IPS DF 6.9 (cell line): Measurements from ENCODE around the gene ZNF629.

Experiments used
- DNase-seq: peaks from one replicate; pipeline ENCODE4 v3.0.0-alpha.2; 2013; ENCODE audit warnings: low read depth, low spot score
- H3K27ac ChIP-seq: one replicate; pipeline ENCODE4 v1.5.1; 2013; ENCODE audit warnings: low read length, control low read depth
- H3K27me3 ChIP-seq: 2 replicates; pipeline ENCODE4 v1.6.1; 2013; ENCODE audit warnings: mild to moderate bottlenecking, low read length; ENCODE audit not compliant: control insufficient read depth, insufficient read depth
- H3K36me3 ChIP-seq: 2 replicates; pipeline ENCODE4 v1.6.1; 2013; ENCODE audit warnings: low read length; ENCODE audit not compliant: control insufficient read depth, insufficient read depth
- H3K4me1 ChIP-seq: 2 replicates; pipeline ENCODE4 v1.6.1; 2013; ENCODE audit warnings: low read length; ENCODE audit not compliant: control insufficient read depth, insufficient read depth
- H3K4me3 ChIP-seq: 2 replicates; pipeline ENCODE4 v1.5.1; 2013; ENCODE audit warnings: mild to moderate bottlenecking, low read length
- H3K9me3 ChIP-seq: 2 replicates; pipeline ENCODE4 v1.6.1; 2013; ENCODE audit warnings: low read length, inconsistent platforms; ENCODE audit not compliant: control insufficient read depth, insufficient read depth
- WGBS: extraction: QIAGEN DNeasy Blood & Tissue Kit; methylation state at CpG from one replicate; pipeline ENCODE4 v1.1.7; 2013; ENCODE audit warnings: mixed read lengths, missing lambda C conversion rate; ENCODE audit not compliant: insufficient read length, insufficient coverage; 5-methylcytosine and 5-hydroxymethylcytosine counted together

ZNF629 gene

GRCh38 chr16:30760001-30760559, 26.9 kb downstream of the ZNF629 start:
- no CpG with 5 or more reads among the region's 7 CpGs for WGBS
- no peak overlapping the region for H3K27ac ChIP-seq
- no peak for DNase-seq
- no peak overlapping the region for H3K4me3 ChIP-seq
- peaks cover 2% of the 10 kb centered on the region; the same call in 1 of the 2 replicates for H3K4me1 ChIP-seq
- no peaks in the 10 kb centered on the region for H3K27me3 ChIP-seq
- no peaks in the 10 kb centered on the region for H3K9me3 ChIP-seq
- peaks cover 20% of the 10 kb centered on the region for H3K36me3 ChIP-seq

GRCh38 chr16:30758988-30759491, 28.0 kb downstream of the ZNF629 start:
- H3K4me3 ChIP-seq: no peak overlapping the region
- no peak for DNase-seq
- H3K27ac ChIP-seq: no peak overlapping the region
- no peaks in the 10 kb centered on the region for H3K9me3 ChIP-seq
- no peaks in the 10 kb centered on the region for H3K27me3 ChIP-seq
- peaks cover 2% of the 10 kb centered on the region; the same call in 1 of the 2 replicates for H3K4me1 ChIP-seq
- H3K36me3 ChIP-seq: peaks cover 10% of the 10 kb centered on the region
- WGBS: no CpG with 5 or more reads among the region's 10 CpGs

- Histone ChIP-seq H3K27me3 (no peaks in the 10 kb centered on the region), H3K9me3 (no peaks in the 10 kb centered on the region), H3K4me1 (no peaks in the 10 kb centered on the region), H3K27ac (no peak overlapping the region), H3K4me3 (no peak overlapping the region), H3K36me3 (peaks cover 8% of the 10 kb centered on the region)
- WGBS: no CpG with 5 or more reads among the region's 7 CpGs
- DNase-seq: no peak
These were observed 29.7 kb downstream of the ZNF629 start for GRCh38 chr16:30757316-30757715.

GRCh38 chr16:30756781-30757100, 30.3 kb downstream of the ZNF629 start:
- no peak for DNase-seq
- Histone ChIP-seq H3K27ac (no peak overlapping the region), H3K36me3 (peaks cover 8% of the 10 kb centered on the region), H3K4me1 (no peaks in the 10 kb centered on the region), H3K4me3 (no peak overlapping the region), H3K27me3 (no peaks in the 10 kb centered on the region), H3K9me3 (no peaks in the 10 kb centered on the region)
- no CpG with 5 or more reads among the region's 13 CpGs for WGBS

- Histone ChIP-seq H3K27ac (no peak overlapping the region), H3K27me3 (no peaks in the 10 kb centered on the region), H3K36me3 (peaks cover 12% of the 10 kb centered on the region), H3K4me3 (no peak overlapping the region), H3K4me1 (no peaks in the 10 kb centered on the region), H3K9me3 (no peaks in the 10 kb centered on the region)
- DNase-seq: no peak
- no CpG with 5 or more reads among the region's 20 CpGs for WGBS
These were observed 30.8 kb downstream of the ZNF629 start for GRCh38 chr16:30755955-30756780.

- Histone ChIP-seq H3K27ac (no peak overlapping the region), H3K36me3 (peaks cover 18% of the 10 kb centered on the region), H3K27me3 (no peaks in the 10 kb centered on the region), H3K9me3 (no peaks in the 10 kb centered on the region), H3K4me3 (no peak overlapping the region), H3K4me1 (no peaks in the 10 kb centered on the region)
- DNase-seq: no peak
- no CpG with 5 or more reads among the region's 4 CpGs for WGBS
These were observed 33.4 kb downstream of the ZNF629 start for GRCh38 chr16:30753596-30753995.

GRCh38 chr16:30750876-30751465, 36.0 kb downstream of the ZNF629 start:
- Histone ChIP-seq H3K36me3 (peaks cover 10% of the 10 kb centered on the region), H3K4me1 (no peaks in the 10 kb centered on the region), H3K27ac (no peak overlapping the region), H3K27me3 (no peaks in the 10 kb centered on the region), H3K9me3 (no peaks in the 10 kb centered on the region), H3K4me3 (no peak overlapping the region)
- DNase-seq: no peak
- WGBS: no CpG with 5 or more reads among the region's 20 CpGs

- WGBS: no CpG with 5 or more reads among the region's 4 CpGs
- no peaks in the 10 kb centered on the region for H3K4me1 ChIP-seq
- no peak overlapping the region for H3K4me3 ChIP-seq
- no peak overlapping the region for H3K27ac ChIP-seq
- H3K36me3 ChIP-seq: peaks cover 10% of the 10 kb centered on the region
- DNase-seq: no peak
- H3K27me3 ChIP-seq: no peaks in the 10 kb centered on the region
- H3K9me3 ChIP-seq: no peaks in the 10 kb centered on the region
These were observed 36.8 kb downstream of the ZNF629 start for GRCh38 chr16:30750201-30750600.

- no peak for DNase-seq
- no peak overlapping the region for H3K27ac ChIP-seq
- no CpG with 5 or more reads among the region's 36 CpGs for WGBS
These were observed 38.2 kb downstream of the ZNF629 start for GRCh38 chr16:30748634-30749445.

More at GRCh38 chr16:30748634-30749445, 38.2 kb downstream of the ZNF629 start:
- H3K4me1 ChIP-seq: no peaks in the 10 kb centered on the region
- H3K36me3 ChIP-seq: peaks cover 11% of the 10 kb centered on the region
- peak overlapping the region; percentile 55; the same call in 1 of the 2 replicates for H3K4me3 ChIP-seq
- no peaks in the 10 kb centered on the region for H3K9me3 ChIP-seq
- H3K27me3 ChIP-seq: no peaks in the 10 kb centered on the region
